HCT116 (cell line): ENCODE results near the gene GDPD1. TPM values are rescaled to one million over a fixed set of nuclear protein-coding genes. Genes with fewer than 3 reads are reported as not detected.
A peak's percentile ranks its signal among the peaks of the same experiment; 100 is the strongest.

Experiments used
- ATAC-seq: fragments of 200-7000 bp; cut with Tn5 transposase; 2 replicates; pipeline ENCODE4 v1.9.1; 2020; ENCODE audit warnings: mild to moderate bottlenecking, moderate library complexity
- BruUV-seq: library from RNA; stranded (reverse); fragments of 400-500 nt; replicated peaks from 2 replicates; lab custom pipeline; 2021; lab: Mats Ljungman, UMichigan
- CTCF ChIA-PET: fragments of 300-600 bp; sonication (Branson Sonifier 250); formaldehyde crosslinking; loops from one replicate; lab custom pipeline; 2021; ENCODE audit warnings: antibody characterized with exemption; lab: Charles Lee
- POLR2A ChIA-PET: fragments of 300-600, 350-600 bp; sonication (Branson Sonifier 250); formaldehyde crosslinking; loops from one replicate; lab custom pipeline; 2021; ENCODE audit warnings: antibody characterized with exemption; lab: Charles Lee
- RAD21 ChIA-PET, 2 experiments: fragments of 300-600 bp; sonication (Branson Sonifier 250); formaldehyde crosslinking; loops; one replicate each; lab custom pipeline; 2023; ENCODE audit warnings: low total read pairs in 2 of 2; ENCODE audit not compliant: uncharacterized antibody in 2 of 2, unreplicated experiment in 2 of 2, low non-redundant PET in 1 of 2; lab: Charles Lee
- DNase-seq: peaks from one replicate; pipeline ENCODE4 v3.0.0-alpha.2; 2010; ENCODE audit warnings: low read depth, low spot score
- H2AFZ ChIP-seq: fragments of 200-600 bp; shearing (Covaris generic), sonication (generic); 2 replicates; pipeline ENCODE4 v1.6.1; 2017; ENCODE audit warnings: low read depth, mixed run types, mixed read lengths, antibody characterized with exemption, low read length; ENCODE audit not compliant: poor library complexity, severe bottlenecking
- H3K27ac ChIP-seq: 2 replicates; pipeline ENCODE4 v1.5.1; 2012; ENCODE audit warnings: low read depth, low read length
- H3K27me3 ChIP-seq: fragments of 200-600 bp; sonication (generic); 2 replicates; pipeline ENCODE4 v1.6.1; 2016; ENCODE audit warnings: mixed run types, low read length, mixed read lengths; ENCODE audit not compliant: insufficient read depth
- H3K36me3 ChIP-seq, 2 experiments: fragments of 200-500 bp in 1 of 2; fragments of 200-600 bp in 1 of 2; sonication (Bioruptor generic) in 1 of 2; sonication (generic) in 1 of 2; 2 replicates each; pipeline versions ENCODE4 v1.5.1 to v1.6.1; 2014 to 2016; ENCODE audit warnings: low read length in 2 of 2, inconsistent platforms in 1 of 2, mixed read lengths in 1 of 2, mixed run types in 1 of 2; ENCODE audit not compliant: insufficient read depth in 2 of 2, control insufficient read depth in 1 of 2
- H3K4me1 ChIP-seq, 2 experiments: fragments of 200-600 bp in 1 of 2; sonication (generic) in 1 of 2; 2 replicates each; pipeline versions ENCODE4 v1.5.1 to v1.6.1; 2012 to 2017; ENCODE audit warnings: low read length in 2 of 2, inconsistent platforms in 1 of 2, mild to moderate bottlenecking in 1 of 2, mixed read lengths in 1 of 2, mixed run types in 1 of 2, moderate library complexity in 1 of 2; ENCODE audit not compliant: insufficient read depth in 2 of 2, control insufficient read depth in 1 of 2
- H3K4me2 ChIP-seq: fragments of 200-600 bp; sonication (generic); 2 replicates; pipeline ENCODE4 v1.6.1; 2017; ENCODE audit warnings: mixed run types, low read length, mixed read lengths
- H3K4me3 ChIP-seq, 2 experiments: fragments of 200-600 bp in 1 of 2; sonication (generic) in 1 of 2; replicated peaks in 1 of 2; 2 replicates each; pipeline ENCODE4 v1.5.1; 2011 to 2016; ENCODE audit warnings: low read length in 2 of 2, control low read depth in 1 of 2, low read depth in 1 of 2, mild to moderate bottlenecking in 1 of 2, mixed read lengths in 1 of 2, mixed run types in 1 of 2
- H3K79me2 ChIP-seq: fragments of 200-600 bp; sonication (generic); 2 replicates; pipeline ENCODE4 v1.6.1; 2017; ENCODE audit warnings: mild to moderate bottlenecking, mixed run types, low read length, moderate library complexity, mixed read lengths; ENCODE audit not compliant: insufficient read depth
- H3K9ac ChIP-seq: fragments of 200-600 bp; sonication (generic); 2 replicates; pipeline ENCODE4 v1.6.1; 2016; ENCODE audit warnings: low read length, mixed read lengths
- H3K9me2 ChIP-seq: fragments of 200-600 bp; sonication (generic), shearing (Covaris generic); 2 replicates; pipeline ENCODE4 v1.6.1; 2017; ENCODE audit warnings: mixed run types, mild to moderate bottlenecking, moderate library complexity; ENCODE audit not compliant: insufficient read depth
- H3K9me3 ChIP-seq, 2 experiments: fragments of 200-500 bp in 1 of 2; fragments of 200-600 bp in 1 of 2; sonication (Bioruptor generic) in 1 of 2; sonication (generic) in 1 of 2; 2 replicates each; pipeline ENCODE4 v1.6.1; 2014 to 2017; ENCODE audit warnings: low read length in 2 of 2, mixed read lengths in 2 of 2, inconsistent platforms in 1 of 2, low read depth in 1 of 2, mild to moderate bottlenecking in 1 of 2, mixed run types in 1 of 2, moderate library complexity in 1 of 2; ENCODE audit not compliant: control insufficient read depth in 1 of 2, insufficient read depth in 1 of 2
- H4K20me1 ChIP-seq: fragments of 200-600 bp; sonication (generic), shearing (Covaris generic); 2 replicates; pipeline ENCODE4 v1.6.1; 2017; ENCODE audit warnings: mixed run types, mild to moderate bottlenecking, moderate library complexity; ENCODE audit not compliant: insufficient read depth
- ATF3 ChIP-seq: IDR thresholded peaks from 2 replicates; pipeline ENCODE4 v1.6.1; 2012
- CBX3 ChIP-seq: IDR thresholded peaks from 2 replicates; pipeline ENCODE4 v1.6.1; 2012; ENCODE audit warnings: low read depth
- CEBPB ChIP-seq: IDR thresholded peaks from 2 replicates; pipeline ENCODE4 v1.6.1; 2012; ENCODE audit warnings: low read depth
- ELF1 ChIP-seq: IDR thresholded peaks from 2 replicates; pipeline ENCODE4 v1.6.1; 2012; ENCODE audit warnings: low read depth, borderline replicate concordance
- EZH2 ChIP-seq: fragments of 200-600 bp; sonication (generic); IDR thresholded peaks from 2 replicates; pipeline ENCODE4 v1.6.1; 2017; ENCODE audit warnings: antibody characterized with exemption, mixed run types
- EZH2phosphoT487 ChIP-seq: fragments of 200-600 bp; IDR thresholded peaks from 2 replicates; pipeline ENCODE4 v1.6.1; 2018; ENCODE audit warnings: antibody characterized with exemption, borderline replicate concordance
- FOSL1 ChIP-seq: IDR thresholded peaks from 2 replicates; pipeline ENCODE4 v1.6.1; 2012; ENCODE audit warnings: low read depth
- JUND ChIP-seq: IDR thresholded peaks from 2 replicates; pipeline ENCODE4 v1.6.1; 2012
- POLR2A ChIP-seq: IDR thresholded peaks from 2 replicates; pipeline ENCODE4 v1.7.0; 2011; ENCODE audit warnings: borderline replicate concordance; ENCODE audit not compliant: insufficient read depth, insufficient read length; ENCODE audit errors: extremely low read depth
- POLR2AphosphoS5 ChIP-seq: IDR thresholded peaks from 2 replicates; pipeline ENCODE4 v1.6.1; 2011; ENCODE audit warnings: mild to moderate bottlenecking, low read depth, low read length, moderate library complexity
- RAD21 ChIP-seq: IDR thresholded peaks from 2 replicates; pipeline ENCODE4 v1.6.1; 2012; ENCODE audit warnings: low read depth, mild to moderate bottlenecking
- SP1 ChIP-seq: IDR thresholded peaks from 2 replicates; pipeline ENCODE4 v1.6.1; 2012; ENCODE audit warnings: low read depth
- TCF7L2 ChIP-seq: IDR thresholded peaks from 2 replicates; pipeline ENCODE4 v1.7.0; 2011; ENCODE audit warnings: borderline replicate concordance, inconsistent platforms; ENCODE audit not compliant: insufficient read depth, insufficient read length; ENCODE audit errors: extremely low read depth
- YY1 ChIP-seq: IDR thresholded peaks from 2 replicates; pipeline ENCODE4 v1.6.1; 2011; ENCODE audit warnings: low read length, low read depth, moderate library complexity, mild to moderate bottlenecking; ENCODE audit not compliant: insufficient replicate concordance; ENCODE audit errors: extremely low read depth
- ZFX ChIP-seq: fragments of 450-650 bp; IDR thresholded peaks from 2 replicates; pipeline ENCODE4 v1.6.1; 2017
- ZNF274 ChIP-seq: fragments of 200-500 bp; sonication (Bioruptor generic); IDR thresholded peaks from 2 replicates; pipeline ENCODE4 v1.6.1; 2014; ENCODE audit warnings: mild to moderate bottlenecking, low read depth, low read length, inconsistent platforms
- intact Hi-C: fragments of 100-400 bp; cut with micrococcal nuclease; formaldehyde crosslinking; loops from 2 replicates; pipeline ENCODE4 v1.10.0; 2022
- total RNA-seq: library from RNA; stranded (reverse); gene quantifications from one replicate; pipeline ENCODE4 v1.2.1, GENCODE V29; 2021; ENCODE audit not compliant: unreplicated experiment
- TF ChIP-seq, protein P1 (sequence below): IDR thresholded peaks from 2 replicates; pipeline ENCODE4 v1.6.1; 2012; ENCODE audit warnings: low read depth
- TF ChIP-seq, protein P2 (sequence below): IDR thresholded peaks from 2 replicates; pipeline ENCODE4 v1.6.1; 2011; ENCODE audit warnings: mild to moderate bottlenecking, low read length, moderate library complexity; ENCODE audit not compliant: insufficient replicate concordance; ENCODE audit errors: extremely low read depth
- TF ChIP-seq, protein P3 (sequence below): IDR thresholded peaks from 2 replicates; pipeline ENCODE4 v1.6.1; 2012

GDPD1 gene
- total RNA-seq, 1 experiment from 2014 or later: 13.7 TPM

GRCh38 chr17:59199398-59199797 is 20.9 kb upstream of the GDPD1 start (continued):
- no peak for TF ChIP-seq ZNF274
- TF ChIP-seq YY1: no peak
- TF ChIP-seq, protein P1, sequence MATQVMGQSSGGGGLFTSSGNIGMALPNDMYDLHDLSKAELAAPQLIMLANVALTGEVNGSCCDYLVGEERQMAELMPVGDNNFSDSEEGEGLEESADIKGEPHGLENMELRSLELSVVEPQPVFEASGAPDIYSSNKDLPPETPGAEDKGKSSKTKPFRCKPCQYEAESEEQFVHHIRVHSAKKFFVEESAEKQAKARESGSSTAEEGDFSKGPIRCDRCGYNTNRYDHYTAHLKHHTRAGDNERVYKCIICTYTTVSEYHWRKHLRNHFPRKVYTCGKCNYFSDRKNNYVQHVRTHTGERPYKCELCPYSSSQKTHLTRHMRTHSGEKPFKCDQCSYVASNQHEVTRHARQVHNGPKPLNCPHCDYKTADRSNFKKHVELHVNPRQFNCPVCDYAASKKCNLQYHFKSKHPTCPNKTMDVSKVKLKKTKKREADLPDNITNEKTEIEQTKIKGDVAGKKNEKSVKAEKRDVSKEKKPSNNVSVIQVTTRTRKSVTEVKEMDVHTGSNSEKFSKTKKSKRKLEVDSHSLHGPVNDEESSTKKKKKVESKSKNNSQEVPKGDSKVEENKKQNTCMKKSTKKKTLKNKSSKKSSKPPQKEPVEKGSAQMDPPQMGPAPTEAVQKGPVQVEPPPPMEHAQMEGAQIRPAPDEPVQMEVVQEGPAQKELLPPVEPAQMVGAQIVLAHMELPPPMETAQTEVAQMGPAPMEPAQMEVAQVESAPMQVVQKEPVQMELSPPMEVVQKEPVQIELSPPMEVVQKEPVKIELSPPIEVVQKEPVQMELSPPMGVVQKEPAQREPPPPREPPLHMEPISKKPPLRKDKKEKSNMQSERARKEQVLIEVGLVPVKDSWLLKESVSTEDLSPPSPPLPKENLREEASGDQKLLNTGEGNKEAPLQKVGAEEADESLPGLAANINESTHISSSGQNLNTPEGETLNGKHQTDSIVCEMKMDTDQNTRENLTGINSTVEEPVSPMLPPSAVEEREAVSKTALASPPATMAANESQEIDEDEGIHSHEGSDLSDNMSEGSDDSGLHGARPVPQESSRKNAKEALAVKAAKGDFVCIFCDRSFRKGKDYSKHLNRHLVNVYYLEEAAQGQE: no peak
- TF ChIP-seq EZH2phosphoT487: no peak
- TF ChIP-seq TCF7L2: no peak
- no peak for TF ChIP-seq SP1
- no peak for TF ChIP-seq ATF3
- TF ChIP-seq EZH2: no peak
- no peak for TF ChIP-seq ELF1

DNA sequence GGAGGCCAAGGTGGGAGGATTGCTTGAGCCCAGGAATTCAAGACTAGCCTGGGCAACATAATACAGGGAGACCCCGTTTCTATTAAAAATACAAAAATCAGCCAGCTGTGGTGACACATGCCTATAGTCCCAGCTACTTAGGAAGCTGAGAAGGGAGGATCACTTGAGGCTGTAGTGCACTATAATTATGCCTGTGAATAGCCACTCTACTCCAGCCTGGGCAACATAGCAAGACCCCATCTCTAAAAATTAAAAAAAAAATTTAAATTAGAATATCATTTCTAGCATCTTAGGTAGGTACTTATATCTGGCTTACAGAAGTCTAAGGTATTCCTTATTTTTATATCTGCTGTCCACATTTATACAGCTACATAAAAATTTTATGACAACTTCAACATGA is 18.0 kb upstream of the GDPD1 start:
- ATAC-seq (no peak), DNase-seq (no peak)
- POLR2A ChIA-PET: no interaction called here
- Histone ChIP-seq H3K27ac (no peak overlapping the region), H3K9me3 (no peaks in the 10 kb centered on the region), H3K79me2 (no peaks in the 10 kb centered on the region), H3K36me3 (peaks cover 25 to 51% of the 10 kb centered on the region in 2 experiments), H3K27me3 (no peaks in the 10 kb centered on the region), H3K9ac (no peak overlapping the region), H3K9me2 (no peaks in the 10 kb centered on the region), H3K4me1 (no peaks in the 10 kb centered on the region), H3K4me3 (no peak overlapping the region), H3K4me2 (no peak overlapping the region), H4K20me1 (no peaks in the 10 kb centered on the region), H2AFZ (no peak overlapping the region)
- RAD21 ChIA-PET: no interaction called here
- intact Hi-C loops: no loop called here
- BruUV-seq: TSS peak; percentile 38
- CTCF ChIA-PET: no interaction called here
- TF ChIP-seq POLR2AphosphoS5 (no peak), ZFX (no peak), POLR2A (no peak), SP1 (no peak), EZH2phosphoT487 (no peak), ATF3 (no peak), ZNF274 (no peak), RAD21 (no peak), CBX3 (no peak), ELF1 (no peak), JUND (no peak), CEBPB (no peak), FOSL1 (no peak), EZH2 (no peak)
- TF ChIP-seq, protein P2, sequence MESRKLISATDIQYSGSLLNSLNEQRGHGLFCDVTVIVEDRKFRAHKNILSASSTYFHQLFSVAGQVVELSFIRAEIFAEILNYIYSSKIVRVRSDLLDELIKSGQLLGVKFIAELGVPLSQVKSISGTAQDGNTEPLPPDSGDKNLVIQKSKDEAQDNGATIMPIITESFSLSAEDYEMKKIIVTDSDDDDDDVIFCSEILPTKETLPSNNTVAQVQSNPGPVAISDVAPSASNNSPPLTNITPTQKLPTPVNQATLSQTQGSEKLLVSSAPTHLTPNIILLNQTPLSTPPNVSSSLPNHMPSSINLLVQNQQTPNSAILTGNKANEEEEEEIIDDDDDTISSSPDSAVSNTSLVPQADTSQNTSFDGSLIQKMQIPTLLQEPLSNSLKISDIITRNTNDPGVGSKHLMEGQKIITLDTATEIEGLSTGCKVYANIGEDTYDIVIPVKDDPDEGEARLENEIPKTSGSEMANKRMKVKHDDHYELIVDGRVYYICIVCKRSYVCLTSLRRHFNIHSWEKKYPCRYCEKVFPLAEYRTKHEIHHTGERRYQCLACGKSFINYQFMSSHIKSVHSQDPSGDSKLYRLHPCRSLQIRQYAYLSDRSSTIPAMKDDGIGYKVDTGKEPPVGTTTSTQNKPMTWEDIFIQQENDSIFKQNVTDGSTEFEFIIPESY: no peak
- TF ChIP-seq, protein P3, sequence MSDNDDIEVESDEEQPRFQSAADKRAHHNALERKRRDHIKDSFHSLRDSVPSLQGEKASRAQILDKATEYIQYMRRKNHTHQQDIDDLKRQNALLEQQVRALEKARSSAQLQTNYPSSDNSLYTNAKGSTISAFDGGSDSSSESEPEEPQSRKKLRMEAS: no peak
